Measurements from ENCODE around the gene OR5M10.
"Not testable (repeated sequence)": the region's sequence is repeated elsewhere in the genome, so short reads cannot be mapped to it uniquely, and the experiment has no call there.

Gene OR5M10

DNA sequence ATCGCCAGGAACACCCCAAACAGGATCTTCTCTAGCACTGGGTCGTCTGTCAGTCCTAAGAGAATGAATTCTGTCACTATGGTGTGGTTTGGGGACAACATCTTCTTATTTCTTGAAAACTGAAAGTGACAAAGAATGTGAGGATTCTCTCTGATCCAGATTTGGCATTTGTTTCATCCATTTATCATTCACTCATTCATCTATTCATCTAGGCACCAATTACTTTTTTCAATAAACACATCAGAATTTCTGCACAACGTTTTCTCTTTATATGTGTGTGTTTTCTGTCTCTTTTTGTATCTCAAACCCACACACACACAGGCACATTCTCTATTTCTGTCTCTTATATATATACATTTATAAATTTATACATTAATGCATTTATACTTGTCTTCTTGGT, at the start of gene OR5M10:
Gene OR5M10, minus strand, starts transcription at position 101 of the 400 bp plus-strand sequence. Its CDS starts 0 bp downstream, at position 101.
- DNase-seq (ENCODE audit: low spot score) = no peak

DNA sequence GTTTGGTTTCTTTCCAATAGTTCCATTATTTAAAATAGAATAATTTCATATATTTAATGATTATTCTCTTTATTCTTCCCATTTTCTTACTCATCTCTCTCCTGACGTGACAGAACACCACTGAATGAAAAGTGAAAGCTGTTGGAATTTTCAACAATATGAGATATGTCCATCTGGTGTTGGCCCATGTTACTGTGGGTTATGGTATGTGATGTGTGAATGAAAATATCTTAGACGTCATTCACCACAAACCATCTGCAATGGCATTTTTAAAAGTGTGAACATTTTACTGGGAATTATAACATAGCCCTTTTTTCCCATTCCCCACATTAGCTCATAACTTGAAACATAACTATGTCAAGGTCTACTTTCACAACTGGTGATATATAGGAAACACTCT, 48.4 kb upstream of the OR5M10 start:
- DNase-seq (ENCODE audit: low spot score) = no peak

DNA sequence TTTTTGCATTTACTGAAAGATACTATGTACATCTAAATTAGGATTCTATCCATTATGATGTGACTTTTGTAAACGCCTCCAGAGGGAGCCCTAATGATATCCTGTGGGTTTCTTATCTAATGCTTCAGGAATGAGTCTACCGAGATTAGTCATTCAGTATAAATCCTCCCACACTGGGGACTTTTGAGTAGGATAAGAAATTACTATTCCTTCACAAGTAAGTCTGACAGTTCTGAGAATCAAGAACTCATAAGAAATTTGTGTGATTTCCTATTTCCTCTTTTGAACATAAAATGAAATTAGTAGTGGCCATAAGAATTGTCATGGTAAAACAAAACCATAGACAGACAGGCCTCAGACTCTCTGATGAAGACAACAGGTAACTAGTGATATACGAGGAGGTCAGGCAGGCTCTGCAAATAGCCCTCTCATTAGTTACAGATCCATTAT, 47.2 kb upstream of the OR5M10 start:
- DNase-seq (ENCODE audit: low spot score) = peak; percentile 59

GRCh38 chr11:56611174-56611573, 33.7 kb upstream of the OR5M10 start:
- no peak for DNase-seq (ENCODE audit: low spot score)

GRCh38 chr11:56592088-56592717, 14.7 kb upstream of the OR5M10 start:
- DNase-seq (ENCODE audit: low spot score) = not testable (repeated sequence)

DNA sequence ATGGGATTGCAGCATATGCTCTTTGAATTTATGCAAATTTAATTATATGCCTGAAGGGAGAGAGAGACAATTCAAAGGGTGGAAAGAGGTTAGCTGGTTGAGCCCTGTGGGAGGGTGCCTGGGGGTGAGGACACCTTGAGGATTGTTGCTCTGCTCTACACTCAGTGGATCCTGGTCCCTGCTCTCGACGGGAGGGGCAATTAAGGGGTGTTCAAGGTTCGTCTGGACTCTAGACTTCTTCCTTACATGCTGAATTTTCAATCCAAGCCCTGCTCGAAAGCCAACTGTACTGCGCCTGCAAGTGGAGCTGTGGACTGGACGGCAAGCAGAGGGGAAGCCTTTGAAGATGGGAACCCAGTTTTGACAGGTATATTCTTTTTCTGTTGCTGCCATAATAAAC, 18.9 kb downstream of the OR5M10 start:
- no peak for DNase-seq (ENCODE audit: low spot score)

DNA sequence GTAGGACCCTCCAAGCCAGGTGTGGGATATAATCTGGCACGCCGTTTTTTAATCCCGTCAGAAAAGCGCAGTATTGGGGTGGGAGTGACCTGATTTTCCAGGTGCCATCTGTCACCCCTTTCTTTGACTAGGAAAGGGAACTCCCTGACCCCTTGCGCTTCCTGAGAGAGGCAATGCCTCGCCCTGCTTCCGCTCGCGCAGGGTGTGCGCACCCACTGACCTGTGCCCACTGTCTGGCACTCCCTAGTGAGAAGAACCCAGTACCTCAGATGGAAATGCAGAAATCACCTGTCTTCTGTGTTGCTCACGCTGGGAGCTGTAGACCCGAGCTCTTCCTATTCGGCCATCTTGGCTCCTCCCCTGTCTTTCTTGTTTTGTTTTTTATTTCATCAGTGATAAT, 22.8 kb downstream of the OR5M10 start:
- DNase-seq (ENCODE audit: low spot score) = not testable (repeated sequence)

DNA sequence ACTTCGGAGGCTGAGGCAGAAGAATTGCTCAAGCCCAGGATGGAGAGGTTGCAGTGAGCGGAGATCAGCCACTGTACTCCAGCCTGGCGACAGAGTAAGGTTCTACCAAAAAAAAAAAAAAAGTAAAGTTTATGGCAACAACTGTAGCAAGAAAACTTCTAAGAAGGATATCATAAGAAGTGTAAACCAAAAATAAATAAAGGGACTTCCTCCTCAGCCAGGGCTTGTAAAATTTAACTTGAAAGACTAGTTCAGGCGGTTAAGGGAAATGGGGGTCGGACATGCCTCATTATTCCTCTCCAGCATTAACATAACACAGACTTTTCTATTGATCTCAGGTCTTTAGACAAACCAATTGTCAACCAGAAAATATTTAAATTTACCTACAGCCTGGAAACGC, 32.0 kb downstream of the OR5M10 start:
- DNase-seq (ENCODE audit: low spot score) = no peak

- DNase-seq (ENCODE audit: low spot score) = no peak
These were observed 33.8 kb downstream of the OR5M10 start for GRCh38 chr11:56543739-56544138.

- DNase-seq (ENCODE audit: low spot score) = no peak
These were observed 34.4 kb downstream of the OR5M10 start, which contains the start of gene OR5M11 for GRCh38 chr11:56543157-56543556. TSS of gene OR5M11 (minus strand) at chr11:56543257. CDS start at chr11:56543257, 0 bp downstream.

DNA sequence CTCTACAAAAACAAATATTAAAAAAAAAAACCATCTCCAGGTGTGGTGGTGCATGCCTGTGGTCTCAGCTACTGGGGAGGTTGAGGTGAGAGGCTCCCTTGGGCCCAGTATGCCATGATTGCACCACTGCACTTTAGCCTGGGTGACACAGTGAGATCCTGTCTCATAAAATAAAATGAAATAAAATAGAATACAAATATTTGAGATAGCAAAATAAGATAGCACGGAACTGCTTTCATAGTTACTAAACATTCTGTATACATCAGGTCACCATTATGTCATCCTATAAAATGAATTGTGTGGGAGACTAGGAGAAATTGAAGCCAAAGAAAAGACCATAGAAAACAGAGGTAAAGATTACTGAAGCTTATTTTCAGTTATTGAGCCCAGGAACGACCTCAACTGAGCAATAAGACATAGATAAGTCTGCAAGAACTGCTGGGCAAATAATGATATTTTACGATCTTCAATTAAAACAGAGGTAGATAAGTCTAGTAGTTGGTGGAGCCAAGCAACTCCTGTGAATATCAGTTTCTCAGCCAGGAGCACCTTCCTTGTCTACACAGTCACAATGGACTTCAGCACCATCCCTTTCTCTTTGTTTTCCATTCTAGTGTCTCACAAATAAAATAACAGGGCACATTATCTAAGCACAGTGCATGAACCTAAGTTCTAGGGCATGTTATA, 44.3 kb downstream of the OR5M10 start:
- DNase-seq (ENCODE audit: low spot score) = no peak

DNA sequence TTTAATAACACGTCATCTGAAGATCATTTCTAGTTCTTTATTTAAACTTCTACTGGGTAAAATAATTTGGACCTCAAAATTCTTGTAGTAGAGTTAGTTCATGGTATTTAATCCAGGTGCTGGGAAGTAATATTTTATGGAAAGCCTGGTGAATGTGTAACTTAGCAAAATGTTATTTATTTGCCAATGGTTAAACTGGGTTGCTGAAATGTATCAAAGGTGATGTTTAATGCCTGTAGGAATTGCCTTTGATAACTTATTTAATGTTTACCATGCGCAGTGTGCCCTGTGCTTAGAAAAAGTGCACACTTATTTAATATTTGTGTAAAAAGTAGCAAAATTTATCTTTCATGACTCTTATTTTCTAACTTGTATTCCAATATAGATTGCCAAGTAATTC, 45.7 kb downstream of the OR5M10 start:
- DNase-seq (ENCODE audit: low spot score) = no peak
